IMR-90 (cell line): Measurements from ENCODE around the gene TBCD. TPM values are rescaled to one million over a fixed set of nuclear protein-coding genes. Genes with fewer than 3 reads are reported as not detected.
A peak's percentile ranks its signal among the peaks of the same experiment; 100 is the strongest.

Experiments
- ATAC-seq: fragments of 200-7000 bp; cut with Tn5 transposase; 2 replicates; pipeline ENCODE4 v1.9.1; 2020; ENCODE audit warnings: low read depth, mild to moderate bottlenecking, moderate library complexity
- BruUV-seq: library from RNA; stranded (reverse); fragments of 400-500 nt; replicated peaks from 2 replicates; lab custom pipeline; 2021; lab: Mats Ljungman, UMichigan
- CTCF ChIA-PET: fragments of 300-600 bp; formaldehyde crosslinking; extraction: SDS; loops from one replicate; lab custom pipeline; 2021; ENCODE audit warnings: antibody characterized with exemption; lab: Yijun Ruan, JAX
- POLR2A ChIA-PET: fragments of 300-600 bp; sonication (Branson Sonifier 250); formaldehyde crosslinking; loops from one replicate; lab custom pipeline; 2022; ENCODE audit warnings: antibody characterized with exemption; ENCODE audit not compliant: unreplicated experiment; lab: Charles Lee
- DNase-seq: peaks from one replicate; pipeline ENCODE4 v3.0.0; 2013
- H2AFZ ChIP-seq: replicated peaks from 2 replicates; pipeline ENCODE3; 2013; ENCODE audit warnings: low read length, mild to moderate bottlenecking; ENCODE audit not compliant: poor library complexity
- H2AK5ac ChIP-seq: 2 replicates; pipeline ENCODE4 v1.6.1; 2013; ENCODE audit warnings: low read depth, low read length, inconsistent platforms
- H2AK9ac ChIP-seq: replicated peaks from 2 replicates; pipeline ENCODE3; 2013; ENCODE audit warnings: mild to moderate bottlenecking, low read depth, low read length, moderate library complexity; ENCODE audit not compliant: poor library complexity
- H2BK120ac ChIP-seq: 2 replicates; pipeline ENCODE4 v1.6.1; 2013; ENCODE audit warnings: low read depth, low read length, inconsistent platforms
- H2BK15ac ChIP-seq: 3 replicates; pipeline ENCODE4 v1.6.1; 2013; ENCODE audit warnings: low read depth, low read length, inconsistent platforms
- H2BK20ac ChIP-seq: 2 replicates; pipeline ENCODE4 v1.6.1; 2013; ENCODE audit warnings: low read depth, mild to moderate bottlenecking, inconsistent platforms, low read length, moderate library complexity
- H2BK5ac ChIP-seq: 2 replicates; pipeline ENCODE4 v1.6.1; 2013; ENCODE audit warnings: mild to moderate bottlenecking, low read depth, low read length, inconsistent platforms; ENCODE audit not compliant: poor library complexity, severe bottlenecking
- H3K14ac ChIP-seq: replicated peaks from 2 replicates; pipeline ENCODE4 v1.6.1; 2013; ENCODE audit warnings: low read depth, low read length, inconsistent platforms
- H3K18ac ChIP-seq: 2 replicates; pipeline ENCODE4 v1.6.1; 2013; ENCODE audit warnings: low read depth, low read length, control low read depth
- H3K23ac ChIP-seq: 2 replicates; pipeline ENCODE4 v1.6.1; 2013; ENCODE audit warnings: low read depth, low read length, inconsistent platforms
- H3K27ac ChIP-seq: 2 replicates; pipeline ENCODE4 v1.5.1; 2013; ENCODE audit warnings: mild to moderate bottlenecking, control low read depth, low read length; ENCODE audit not compliant: insufficient read depth
- H3K27me3 ChIP-seq: 2 replicates; pipeline ENCODE4 v1.6.1; 2013; ENCODE audit warnings: low read length; ENCODE audit not compliant: control insufficient read depth, insufficient read depth
- H3K36me3 ChIP-seq: 2 replicates; pipeline ENCODE4 v1.6.1; 2013; ENCODE audit warnings: low read length, mixed read lengths; ENCODE audit not compliant: control insufficient read depth, insufficient read depth
- H3K4ac ChIP-seq: 2 replicates; pipeline ENCODE4 v1.6.1; 2013; ENCODE audit warnings: low read depth, low read length, inconsistent platforms
- H3K4me1 ChIP-seq: 2 replicates; pipeline ENCODE4 v1.6.1; 2013; ENCODE audit warnings: low read length, mixed read lengths; ENCODE audit not compliant: control insufficient read depth, insufficient read depth
- H3K4me2 ChIP-seq: 2 replicates; pipeline ENCODE4 v1.6.1; 2013; ENCODE audit warnings: low read depth, mild to moderate bottlenecking, control low read depth, low read length, moderate library complexity
- H3K4me3 ChIP-seq: 2 replicates; pipeline ENCODE4 v1.5.1; 2013; ENCODE audit warnings: low read depth, mild to moderate bottlenecking, control low read depth, low read length, moderate library complexity; ENCODE audit not compliant: insufficient read depth
- H3K56ac ChIP-seq: 2 replicates; pipeline ENCODE4 v1.6.1; 2013; ENCODE audit warnings: low read length, inconsistent platforms; ENCODE audit not compliant: insufficient read depth; ENCODE audit errors: extremely low read depth
- H3K79me1 ChIP-seq, 2 experiments: 2 replicates each; pipeline ENCODE4 v1.6.1; 2013; ENCODE audit warnings: low read length in 2 of 2, inconsistent platforms in 1 of 2, low read depth in 1 of 2
- H3K9ac ChIP-seq: 2 replicates; pipeline ENCODE4 v1.6.1; 2013; ENCODE audit warnings: low read depth, low read length, control low read depth
- H3K9me1 ChIP-seq: 2 replicates; pipeline ENCODE4 v1.6.1; 2013; ENCODE audit warnings: low read length, inconsistent platforms; ENCODE audit not compliant: insufficient read depth
- H3K9me3 ChIP-seq: 2 replicates; pipeline ENCODE4 v1.6.1; 2013; ENCODE audit warnings: low read length; ENCODE audit not compliant: control insufficient read depth, insufficient read depth
- H4K20me1 ChIP-seq: 2 replicates; pipeline ENCODE4 v1.6.1; 2013; ENCODE audit warnings: low read length, inconsistent platforms; ENCODE audit not compliant: insufficient read depth
- H4K5ac ChIP-seq: 2 replicates; pipeline ENCODE4 v1.6.1; 2013; ENCODE audit warnings: mild to moderate bottlenecking, low read depth, low read length, control low read depth
- H4K8ac ChIP-seq, 2 experiments: 2 replicates each; pipeline ENCODE4 v1.6.1; 2013; ENCODE audit warnings: low read depth in 2 of 2, low read length in 2 of 2, control low read depth in 1 of 2, inconsistent platforms in 1 of 2
- H4K91ac ChIP-seq: 2 replicates; pipeline ENCODE4 v1.6.1; 2013; ENCODE audit warnings: low read depth, low read length, inconsistent platforms; ENCODE audit not compliant: insufficient read depth
- BHLHE40 ChIP-seq: fragments of 150-350 bp; IDR thresholded peaks from 2 replicates; pipeline ENCODE4 v1.6.1; 2016; ENCODE audit warnings: mild to moderate bottlenecking, low read depth, low read length
- CEBPB ChIP-seq: IDR thresholded peaks from 2 replicates; pipeline ENCODE4 v1.6.1; 2012; ENCODE audit warnings: low read depth, low read length, improper control_type of control experiment
- SMC3 ChIP-seq: fragments of 150-350 bp; IDR thresholded peaks from 2 replicates; pipeline ENCODE4 v1.6.1; 2016; ENCODE audit warnings: low read depth, mild to moderate bottlenecking, antibody characterized with exemption, low read length, moderate library complexity
- WGBS, 2 experiments: methylation state at CpG; one replicate each; pipeline versions ENCODE4 v1.1.5 to v1.1.7; 2013; ENCODE audit warnings: missing lambda C conversion rate in 2 of 2; ENCODE audit not compliant: insufficient read length in 1 of 2; ENCODE audit errors: extremely low coverage in 2 of 2; 5-methylcytosine and 5-hydroxymethylcytosine counted together
- dilution Hi-C: fragments of 300-500 bp; cut with HindIII; formaldehyde crosslinking; loops from one replicate; pipeline ENCODE4 v1.14.3; 2018; ENCODE audit warnings: low sequenced_read_pairs; ENCODE audit not compliant: unreplicated experiment
- in situ Hi-C: fragments of 300-500 bp; cut with MboI; formaldehyde crosslinking; loops from 3 replicates; pipeline ENCODE4 v1.14.3; 2019; ENCODE audit warnings: low sequenced_read_pairs, inconsistent platforms, mixed read lengths
- intact Hi-C: fragments of 100-400 bp; cut with micrococcal nuclease; formaldehyde crosslinking; loops from 2 replicates; pipeline ENCODE4 v1.10.0; 2022
- polyA plus RNA-seq, 3 experiments: library from polyadenylated mRNA; depleted of rRNA; stranded (reverse); fragments of >200 nt; gene quantifications; 2 replicates each; pipeline ENCODE4 v1.2.3, GENCODE V29; 2012; ENCODE audit warnings: low replicate concordance in 1 of 3
- total RNA-seq: library from RNA; depleted of rRNA; stranded (reverse); fragments of >200 nt; gene quantifications from 2 replicates; pipeline ENCODE4 v1.2.3, GENCODE V29; 2012

TBCD gene
- total and polyA plus RNA-seq, 2 of the 4 experiments (the other 2 are of a cell fraction): 21.9 to 54.5 TPM

GRCh38 chr17:82838386-82839063, 86.7 kb downstream of the TBCD start:
- no peak overlapping the region for H4K5ac ChIP-seq
- H3K36me3 ChIP-seq: peaks cover 4% of the 10 kb centered on the region; the same call in 1 of the 2 replicates
- WGBS, 2 experiments: 88% methylated on average over 3 of the region's 17 CpGs; no CpG with 5 or more reads in 1 of the 2 experiments
- H4K91ac ChIP-seq: no peak overlapping the region
- ChIA-PET POLR2A (interaction anchor here (0.6 kb wide), 1 partner anchor 217 kb away, joined by 4 read pairs; no protein-coding TSS in a partner anchor), CTCF (interaction anchor here (1.5 kb wide), 1 partner anchor 18 kb away, joined by 3 read pairs; no protein-coding TSS in a partner anchor)
- no TSS peak for BruUV-seq
- H3K9ac ChIP-seq: no peak overlapping the region
- H2AFZ ChIP-seq: no peak overlapping the region
- DNase-seq (peak; percentile 17), ATAC-seq (no peak)
- H3K27ac ChIP-seq: no peak overlapping the region
- H2BK15ac ChIP-seq: no peak overlapping the region
- no peak overlapping the region for H2BK5ac ChIP-seq
- no peak overlapping the region for H3K14ac ChIP-seq
- no peaks in the 10 kb centered on the region for H3K27me3 ChIP-seq
- H4K20me1 ChIP-seq: no peaks in the 10 kb centered on the region
- H4K8ac ChIP-seq: no peak overlapping the region
- no peak overlapping the region for H3K18ac ChIP-seq
- H3K4me3 ChIP-seq: no peak overlapping the region
- 0 out of 4 replicates have a peak, but pooled peaks cover 0 to 4% of the 10 kb centered on the region in 2 experiments for H3K79me1 ChIP-seq
- H2AK5ac ChIP-seq: 0 out of 2 replicates have a peak overlapping the region, but pooled peaks have one; percentile 12
- H2AK9ac ChIP-seq: no peak overlapping the region
- no peak overlapping the region for H3K56ac ChIP-seq
- peaks cover 3% of the 10 kb centered on the region; the same call in 1 of the 2 replicates for H3K9me1 ChIP-seq
- no peaks in the 10 kb centered on the region for H3K9me3 ChIP-seq
- H2BK120ac ChIP-seq: no peak overlapping the region
- H3K4me1 ChIP-seq: peaks cover 4% of the 10 kb centered on the region; the same call in 1 of the 2 replicates
- TF ChIP-seq BHLHE40: no peak
- TF ChIP-seq CEBPB: peak; percentile 96
- TF ChIP-seq SMC3: no peak
- no peak overlapping the region for H3K23ac ChIP-seq
- H3K4me2 ChIP-seq: no peak overlapping the region
- dilution Hi-C loops: no loop called here
- in situ Hi-C loops: no loop called here
- intact Hi-C loops: no loop called here
- no peak overlapping the region for H2BK20ac ChIP-seq
- H3K4ac ChIP-seq: no peak overlapping the region
